Vagina (tissue), 2 donors: ENCODE results near the gene PNMA5.

Experiments used
- POLR2A ChIP-seq, 2 donors: fragments of 450-650 bp; IDR thresholded peaks; one replicate each; pipeline ENCODE4 v1.6.1; 2017; ENCODE audit warnings: antibody characterized with exemption in 2 of 2, mild to moderate bottlenecking in 2 of 2, moderate library complexity in 2 of 2
- TF ChIP-seq, protein P1 (sequence below), 3 experiments: fragments of 450-650 bp in 2 of 3; fragments of 200-600 bp in 1 of 3; sonication (generic) in 1 of 3; IDR thresholded peaks; one replicate each; pipeline ENCODE4 v1.5.1; 2017 to 2019; ENCODE audit warnings: antibody characterized with exemption in 3 of 3, mild to moderate bottlenecking in 2 of 3, moderate library complexity in 2 of 3

DNA sequence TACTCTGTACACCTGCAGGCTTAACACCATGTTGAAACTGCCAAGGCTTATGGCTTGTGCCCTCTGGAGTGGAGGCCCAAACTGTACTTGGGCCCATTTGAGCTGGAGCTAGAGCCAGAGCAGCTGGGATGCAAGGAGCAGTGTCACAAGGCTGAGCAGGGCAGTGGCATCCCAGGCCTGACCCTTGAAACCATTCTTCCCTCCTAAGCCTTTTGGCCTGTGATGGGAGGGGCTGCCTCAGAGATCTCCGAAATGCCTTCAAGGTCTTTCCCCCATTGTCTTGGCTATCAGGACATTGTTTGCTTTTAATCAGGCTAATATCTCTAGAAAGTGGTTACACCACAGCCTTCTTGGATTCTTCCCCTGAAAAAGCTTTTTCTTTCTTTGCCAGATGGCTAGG, 10.9 kb upstream of the PNMA5 start:
- TF ChIP-seq, protein P1, sequence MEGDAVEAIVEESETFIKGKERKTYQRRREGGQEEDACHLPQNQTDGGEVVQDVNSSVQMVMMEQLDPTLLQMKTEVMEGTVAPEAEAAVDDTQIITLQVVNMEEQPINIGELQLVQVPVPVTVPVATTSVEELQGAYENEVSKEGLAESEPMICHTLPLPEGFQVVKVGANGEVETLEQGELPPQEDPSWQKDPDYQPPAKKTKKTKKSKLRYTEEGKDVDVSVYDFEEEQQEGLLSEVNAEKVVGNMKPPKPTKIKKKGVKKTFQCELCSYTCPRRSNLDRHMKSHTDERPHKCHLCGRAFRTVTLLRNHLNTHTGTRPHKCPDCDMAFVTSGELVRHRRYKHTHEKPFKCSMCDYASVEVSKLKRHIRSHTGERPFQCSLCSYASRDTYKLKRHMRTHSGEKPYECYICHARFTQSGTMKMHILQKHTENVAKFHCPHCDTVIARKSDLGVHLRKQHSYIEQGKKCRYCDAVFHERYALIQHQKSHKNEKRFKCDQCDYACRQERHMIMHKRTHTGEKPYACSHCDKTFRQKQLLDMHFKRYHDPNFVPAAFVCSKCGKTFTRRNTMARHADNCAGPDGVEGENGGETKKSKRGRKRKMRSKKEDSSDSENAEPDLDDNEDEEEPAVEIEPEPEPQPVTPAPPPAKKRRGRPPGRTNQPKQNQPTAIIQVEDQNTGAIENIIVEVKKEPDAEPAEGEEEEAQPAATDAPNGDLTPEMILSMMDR (IDR thresholded peaks at IDR 0.05), result no peak
- no peak for TF ChIP-seq POLR2A (IDR thresholded peaks at IDR 0.05)
